Activated T-cell treated with anti-CD3 and anti-CD28 coated beads, Interleukin-2, amount 50 U/mL, for 72 hours (primary cell): ENCODE results near the gene AVP. TPM values are rescaled to one million over a fixed set of nuclear protein-coding genes. Genes with fewer than 3 reads are reported as not detected.

Source experiments
- ATAC-seq, 2 donors: fragments of 150-1000 bp; cut with Tn5 transposase; replicated peaks in 1 of 2; 2 replicates each; pipeline ENCODE4 v1.10.0; 2021; ENCODE audit warnings: moderate library complexity in 2 of 2, mild to moderate bottlenecking in 1 of 2
- DNase-seq, 2 donors: peaks; one replicate each; pipeline ENCODE4 v3.0.0; 2021 to 2022; ENCODE audit warnings: mixed read lengths in 1 of 2
- H3K27ac Mint-ChIP-seq: one replicate; pipeline ENCODE4 v1.8.0; 2022; ENCODE audit warnings: mild to moderate bottlenecking, moderate library complexity, mixed read lengths
- H3K27me3 Mint-ChIP-seq: one replicate; pipeline ENCODE4 v1.8.0; 2022; ENCODE audit warnings: low read depth, mixed read lengths
- H3K36me3 Mint-ChIP-seq, 2 donors: one replicate each; pipeline ENCODE4 v1.8.0; 2022; ENCODE audit warnings: mixed read lengths in 2 of 2, mild to moderate bottlenecking in 1 of 2; ENCODE audit not compliant: insufficient read depth in 2 of 2
- H3K4me1 Mint-ChIP-seq: one replicate; pipeline ENCODE4 v1.8.0; 2022; ENCODE audit warnings: low read depth, mixed read lengths
- H3K4me3 Mint-ChIP-seq, 2 donors: one replicate each; pipeline ENCODE4 v1.8.0; 2022; ENCODE audit warnings: mild to moderate bottlenecking in 2 of 2, mixed read lengths in 2 of 2, moderate library complexity in 2 of 2
- H3K9me3 Mint-ChIP-seq, 2 donors: one replicate each; pipeline ENCODE4 v1.8.0; 2022; ENCODE audit warnings: mixed read lengths in 2 of 2
- total RNA-seq, 2 donors: library from RNA; stranded (reverse); gene quantifications; one replicate each; pipeline ENCODE4 v1.2.3, GENCODE V29; 2022

The AVP gene
- total RNA-seq, 2 donors from 2014 or later: not detected

DNA sequence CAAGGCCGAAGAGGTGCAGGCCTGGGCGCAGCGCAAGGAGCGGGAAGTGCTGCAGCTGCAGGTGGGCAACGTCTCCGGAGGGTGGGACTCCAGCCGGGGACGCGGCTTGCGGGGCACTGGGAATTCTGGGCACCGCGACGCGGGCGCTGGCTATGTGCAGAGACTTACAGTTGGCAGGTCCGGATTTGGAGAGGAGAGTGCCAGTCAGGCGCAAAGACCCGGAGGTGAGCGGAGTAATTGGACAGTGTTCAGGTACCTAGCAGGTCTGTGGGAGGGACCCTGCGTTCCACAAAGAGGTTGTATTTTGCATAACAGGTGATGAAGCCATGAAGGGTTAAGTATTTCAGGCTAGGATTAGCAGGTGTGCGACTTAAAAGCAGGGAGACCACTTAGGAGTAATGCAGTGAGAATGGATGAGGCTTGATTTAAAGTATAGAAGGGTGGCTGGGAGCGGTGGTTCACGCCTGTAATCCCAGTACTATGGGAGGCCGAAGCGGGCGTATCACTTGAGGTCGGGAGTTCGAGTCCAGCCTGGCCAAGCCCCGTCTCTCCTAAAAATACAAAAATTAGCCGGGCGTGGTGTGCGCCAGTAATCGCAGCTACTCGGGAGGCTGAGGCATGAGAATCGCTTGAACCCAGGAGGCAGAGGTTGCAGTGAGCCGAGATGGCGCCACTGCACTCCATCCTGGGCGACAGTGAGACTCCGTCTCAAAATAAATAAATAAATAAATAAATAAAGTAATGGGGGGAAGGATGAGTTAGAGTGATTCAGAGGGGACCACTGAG lies 37.7 kb downstream of the AVP start:
- peaks cover 19 to 29% of the 10 kb centered on the region in 2 donors for H3K36me3 Mint-ChIP-seq
- peak overlapping the region; percentile 91 to 95 for H3K4me3 Mint-ChIP-seq
- H3K27me3 Mint-ChIP-seq: no peaks in the 10 kb centered on the region
- H3K27ac Mint-ChIP-seq: peak overlapping the region; percentile 83
- peak; percentile 22 to 24 for DNase-seq
- peaks cover 68% of the 10 kb centered on the region for H3K4me1 Mint-ChIP-seq
- ATAC-seq: no peak
- no peaks in the 10 kb centered on the region for H3K9me3 Mint-ChIP-seq

DNA sequence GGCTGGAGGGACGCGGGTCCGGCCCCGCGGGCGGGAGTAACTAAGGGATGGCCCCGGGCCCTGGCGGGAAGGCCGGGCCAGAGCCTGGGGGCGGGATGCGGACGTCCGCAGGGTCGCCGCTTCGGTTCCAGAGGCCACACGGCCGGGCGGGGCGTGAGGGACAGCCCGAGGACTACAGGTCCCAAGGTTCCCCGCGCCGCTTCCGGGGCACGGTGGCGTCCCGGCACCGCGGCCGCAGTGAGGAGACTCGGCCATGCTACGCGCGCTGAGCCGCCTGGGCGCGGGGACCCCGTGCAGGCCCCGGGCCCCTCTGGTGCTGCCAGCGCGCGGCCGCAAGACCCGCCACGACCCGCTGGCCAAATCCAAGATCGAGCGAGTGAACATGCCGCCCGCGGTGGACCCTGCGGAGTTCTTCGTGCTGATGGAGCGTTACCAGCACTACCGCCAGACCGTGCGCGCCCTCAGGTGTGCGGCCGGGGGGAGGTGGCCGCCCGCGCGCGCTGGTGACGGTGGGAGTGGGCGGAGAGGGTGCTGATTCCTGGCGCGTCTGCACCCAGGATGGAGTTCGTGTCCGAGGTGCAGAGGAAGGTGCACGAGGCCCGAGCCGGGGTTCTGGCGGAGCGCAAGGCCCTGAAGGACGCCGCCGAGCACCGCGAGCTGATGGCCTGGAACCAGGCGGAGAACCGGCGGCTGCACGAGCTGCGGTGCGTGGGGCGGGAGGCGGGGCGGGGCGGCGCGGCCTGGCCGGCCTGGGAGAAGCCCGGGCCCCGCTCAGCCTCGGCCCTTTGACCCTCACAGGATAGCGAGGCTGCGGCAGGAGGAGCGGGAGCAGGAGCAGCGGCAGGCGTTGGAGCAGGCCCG lies 38.5 kb downstream of the AVP start, which contains the start of gene MRPS26:
Gene MRPS26, plus strand, starts transcription at position 237 of the 861 bp plus-strand sequence. Its CDS starts 17 bp downstream, at position 254.
- peaks cover 60% of the 10 kb centered on the region for H3K4me1 Mint-ChIP-seq
- no peaks in the 10 kb centered on the region for H3K9me3 Mint-ChIP-seq
- H3K27ac Mint-ChIP-seq: peak within 1 kb of the TSS; percentile 83
- no peaks in the 10 kb centered on the region for H3K27me3 Mint-ChIP-seq
- DNase-seq (peak; percentile 87 to 91), ATAC-seq (peak; percentile 87 to 91)
- H3K36me3 Mint-ChIP-seq: peaks cover 19 to 31% of the 10 kb centered on the region in 2 donors
- peak within 1 kb of the TSS; percentile 91 to 95 for H3K4me3 Mint-ChIP-seq

DNA sequence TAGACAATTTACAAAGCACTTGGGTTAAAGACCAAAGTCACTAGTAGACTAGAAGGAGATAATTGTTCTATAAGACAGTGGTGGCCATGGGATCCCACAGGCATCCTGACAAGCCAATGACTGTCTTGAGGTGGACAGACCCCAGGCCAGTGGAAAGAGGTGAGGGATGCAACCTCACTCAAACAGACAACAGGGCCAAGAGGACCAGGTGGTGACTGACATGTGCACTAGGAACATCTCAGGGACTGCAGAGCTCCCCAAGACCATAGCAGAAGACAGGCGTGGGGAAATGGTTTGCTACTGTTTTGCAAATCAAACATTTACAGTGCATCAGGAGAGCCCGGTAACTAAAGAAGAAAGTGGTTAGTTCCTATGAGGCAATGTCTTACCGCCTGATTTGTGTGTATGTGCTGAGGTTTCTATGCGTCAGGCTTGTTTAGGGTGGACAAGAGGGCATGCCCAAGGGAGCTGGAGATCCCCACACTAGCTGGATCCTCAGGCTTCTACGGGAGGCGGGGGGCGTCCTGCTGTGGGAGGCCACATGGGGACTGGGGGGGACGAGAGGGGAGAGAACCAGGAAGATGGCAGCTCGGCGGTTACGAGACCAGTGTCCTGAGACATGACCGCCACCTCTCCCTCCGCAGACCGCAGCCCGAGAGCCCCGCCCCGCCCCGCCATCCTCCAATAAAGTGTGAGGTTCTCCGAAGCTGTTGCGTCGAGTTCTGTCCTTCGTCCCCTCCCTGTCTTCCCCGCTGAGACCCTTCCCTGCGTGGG lies 39.3 kb downstream of the AVP start:
- Mint-ChIP-seq H3K27me3 (no peaks in the 10 kb centered on the region), H3K9me3 (no peaks in the 10 kb centered on the region), H3K36me3 (peaks cover 19 to 30% of the 10 kb centered on the region in 2 donors), H3K4me1 (peaks cover 56% of the 10 kb centered on the region), H3K27ac (peak overlapping the region; percentile 80), H3K4me3 (peak overlapping the region; percentile 91 to 95)
- ATAC-seq (peak; percentile 60 to 62), DNase-seq (peak; percentile 73 to 85)

DNA sequence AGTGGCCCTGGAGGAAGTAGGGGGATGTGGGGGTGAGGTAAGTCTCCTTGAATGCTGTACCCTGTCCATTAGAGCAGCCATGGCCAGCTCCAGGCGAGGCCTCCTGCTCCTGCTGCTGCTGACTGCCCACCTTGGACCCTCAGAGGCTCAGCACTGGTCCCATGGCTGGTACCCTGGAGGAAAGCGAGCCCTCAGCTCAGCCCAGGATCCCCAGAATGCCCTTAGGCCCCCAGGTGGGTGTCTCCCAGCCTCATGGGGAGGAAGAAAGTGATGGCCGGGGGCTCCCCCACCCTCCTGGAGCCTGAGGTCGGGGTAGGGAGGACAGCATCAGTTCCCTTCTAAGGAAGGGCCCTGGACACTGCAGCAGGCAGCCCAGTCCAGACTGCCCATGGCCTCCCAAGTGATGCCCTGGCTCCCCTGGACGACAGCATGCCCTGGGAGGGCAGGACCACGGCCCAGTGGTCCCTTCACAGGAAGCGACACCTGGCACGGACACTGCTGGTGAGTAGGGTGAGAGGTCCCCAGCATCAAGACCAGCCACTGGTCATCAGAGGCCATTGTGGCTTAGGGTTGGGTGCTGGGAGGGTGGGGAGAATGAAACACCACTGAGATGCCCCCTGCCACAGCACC lies 40.1 kb downstream of the AVP start:
- no peaks in the 10 kb centered on the region for H3K27me3 Mint-ChIP-seq
- H3K4me1 Mint-ChIP-seq: peaks cover 50% of the 10 kb centered on the region
- peak overlapping the region; percentile 91 to 95 for H3K4me3 Mint-ChIP-seq
- DNase-seq: no peak
- H3K36me3 Mint-ChIP-seq: peaks cover 17 to 25% of the 10 kb centered on the region in 2 donors
- no peak for ATAC-seq
- peak overlapping the region; percentile 29 for H3K27ac Mint-ChIP-seq
- H3K9me3 Mint-ChIP-seq: no peaks in the 10 kb centered on the region

DNA sequence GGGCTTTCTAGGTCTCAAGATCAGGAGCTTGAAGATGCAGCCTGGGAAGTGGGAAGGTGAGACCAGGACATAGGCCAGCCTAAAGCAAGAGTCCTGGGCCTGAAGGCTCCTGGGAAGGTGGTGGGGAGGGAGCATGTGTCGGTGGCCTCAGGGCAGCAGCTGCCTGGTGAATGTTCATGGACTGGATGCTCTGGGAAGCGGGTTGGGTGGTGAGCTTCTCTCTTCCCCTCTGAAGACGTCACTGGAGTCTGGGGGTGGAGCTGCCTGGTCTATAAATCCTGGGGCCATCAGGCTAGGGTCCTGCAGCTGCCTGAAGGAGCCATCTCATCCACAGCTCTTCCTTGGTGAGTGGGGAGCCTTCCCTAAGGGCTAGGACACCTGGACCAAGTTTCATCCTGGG lies 41.2 kb downstream of the AVP start, which contains the start of gene GNRH2:
Gene GNRH2, plus strand, starts transcription at position 301 of the 400 bp plus-strand sequence. CDS start 793 bp downstream, outside the sequence.
- ATAC-seq (no peak), DNase-seq (no peak)
- Mint-ChIP-seq H3K27me3 (no peaks in the 10 kb centered on the region), H3K36me3 (peaks cover 12 to 19% of the 10 kb centered on the region in 2 donors), H3K4me1 (peaks cover 40% of the 10 kb centered on the region), H3K27ac (peak within 1 kb of the TSS; percentile 29), H3K4me3 (peak within 1 kb of the TSS; percentile 34 to 49), H3K9me3 (no peaks in the 10 kb centered on the region)

DNA sequence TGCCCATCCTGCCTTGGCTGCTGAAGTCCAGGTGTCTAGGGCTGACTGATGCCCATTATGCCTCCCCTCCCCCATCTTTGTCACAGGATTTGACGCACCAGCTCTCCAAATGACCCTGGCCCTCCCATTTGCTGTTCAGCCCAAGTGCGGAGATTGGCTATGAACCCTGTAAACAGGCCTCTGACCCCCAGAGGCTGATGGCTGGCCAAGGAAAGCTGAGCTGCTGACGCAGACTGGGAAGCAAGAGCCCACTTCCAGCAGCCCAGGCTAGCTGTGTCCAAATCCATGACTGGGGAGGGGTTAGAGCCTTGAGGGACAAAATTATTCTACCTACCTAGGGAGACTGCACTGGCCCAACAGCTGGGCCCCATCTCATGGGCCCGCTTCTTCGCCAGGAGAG lies 41.9 kb downstream of the AVP start:
- no peak for ATAC-seq
- Mint-ChIP-seq H3K27me3 (no peaks in the 10 kb centered on the region), H3K9me3 (no peaks in the 10 kb centered on the region), H3K4me3 (no peak overlapping the region), H3K36me3 (peaks cover 12 to 17% of the 10 kb centered on the region in 2 donors), H3K4me1 (peaks cover 33% of the 10 kb centered on the region), H3K27ac (no peak overlapping the region)
- no peak for DNase-seq

DNA sequence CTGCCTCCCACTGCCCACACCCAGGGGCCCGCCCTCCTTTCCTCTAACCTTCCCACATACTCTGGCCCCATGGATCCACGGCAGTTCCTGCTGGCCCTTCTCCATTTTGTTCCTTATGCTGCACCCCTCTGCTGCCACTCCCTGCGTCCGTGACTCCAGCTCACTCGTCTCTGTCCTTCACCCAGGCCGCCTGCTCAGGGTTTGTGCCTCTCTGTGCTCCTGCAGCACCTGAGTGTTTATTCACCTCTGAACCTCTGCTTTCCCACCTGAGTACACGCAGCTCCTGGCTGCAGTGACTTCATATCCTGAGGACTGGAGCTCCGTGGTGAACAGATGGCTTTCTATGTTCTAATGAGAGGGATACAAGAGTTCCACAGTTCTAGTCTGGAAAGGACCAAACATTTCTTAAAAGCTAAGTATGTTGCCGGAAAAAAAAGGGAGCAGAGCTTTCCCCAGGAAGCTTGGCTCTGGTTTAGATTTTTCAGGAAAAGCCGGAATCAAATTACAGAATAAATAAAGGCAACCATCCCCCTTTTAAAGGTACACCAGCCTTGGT lies 42.6 kb downstream of the AVP start:
- Mint-ChIP-seq H3K9me3 (no peaks in the 10 kb centered on the region), H3K4me3 (no peak overlapping the region), H3K27ac (peak overlapping the region; percentile 49), H3K4me1 (peaks cover 26% of the 10 kb centered on the region), H3K36me3 (peaks cover 10 to 12% of the 10 kb centered on the region in 2 donors), H3K27me3 (no peaks in the 10 kb centered on the region)
- DNase-seq (no peak), ATAC-seq (no peak)

DNA sequence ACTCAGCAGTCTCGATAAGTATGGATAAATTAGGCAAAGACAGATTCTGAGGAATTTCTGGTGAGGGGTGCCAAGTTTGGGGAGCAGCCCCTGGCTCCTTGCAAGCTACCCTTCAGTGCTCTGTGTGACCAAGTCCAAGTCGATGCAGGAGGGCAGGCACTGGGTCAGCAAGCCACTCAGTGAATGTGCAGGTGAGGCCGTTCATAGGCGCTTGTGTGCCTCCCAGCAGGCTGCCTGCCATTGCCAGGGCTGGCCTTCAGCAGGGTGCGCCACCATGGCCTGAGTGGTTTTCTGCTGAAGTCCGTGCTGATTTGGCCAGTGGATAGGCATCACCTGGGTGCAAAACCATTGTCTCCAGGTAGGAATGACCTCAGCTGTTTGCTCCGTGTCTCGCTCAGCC lies 44.4 kb downstream of the AVP start:
- no peak for DNase-seq

DNA sequence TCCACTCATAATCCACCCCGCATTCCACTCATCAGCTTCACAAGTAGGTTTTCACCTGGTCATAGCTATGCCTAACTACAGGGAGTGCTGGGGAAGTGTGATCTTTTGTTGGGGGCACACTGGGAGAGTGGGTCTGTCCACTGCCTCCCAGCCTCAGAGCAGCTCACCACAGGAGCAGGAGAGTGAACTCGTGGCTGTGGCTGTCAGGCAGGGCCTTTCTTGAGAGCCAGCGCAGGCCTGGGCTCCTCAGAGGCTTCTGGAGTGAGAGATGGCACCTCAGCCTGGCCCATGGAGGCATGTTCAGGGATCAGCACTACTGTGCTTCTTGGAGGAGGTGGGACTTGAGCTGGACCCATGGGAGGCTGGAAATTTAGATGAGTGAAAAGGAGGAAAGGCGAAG lies 45.1 kb downstream of the AVP start:
- Mint-ChIP-seq H3K9me3 (no peaks in the 10 kb centered on the region), H3K4me1 (peaks cover 13% of the 10 kb centered on the region), H3K27me3 (no peaks in the 10 kb centered on the region), H3K36me3 (peaks cover 9 to 12% of the 10 kb centered on the region in 2 donors), H3K27ac (peak overlapping the region; percentile 89), H3K4me3 (no peak overlapping the region)
- DNase-seq: no peak
- ATAC-seq: no peak

More for the DNA sequence above, 44.4 kb downstream of the AVP start:
- H3K4me1 Mint-ChIP-seq: peaks cover 20% of the 10 kb centered on the region
- H3K36me3 Mint-ChIP-seq: peaks cover 5 to 12% of the 10 kb centered on the region in 2 donors
- peak overlapping the region; percentile 89 for H3K27ac Mint-ChIP-seq
- H3K9me3 Mint-ChIP-seq: no peaks in the 10 kb centered on the region
- H3K4me3 Mint-ChIP-seq: no peak overlapping the region
- no peak for ATAC-seq
- H3K27me3 Mint-ChIP-seq: no peaks in the 10 kb centered on the region

DNA sequence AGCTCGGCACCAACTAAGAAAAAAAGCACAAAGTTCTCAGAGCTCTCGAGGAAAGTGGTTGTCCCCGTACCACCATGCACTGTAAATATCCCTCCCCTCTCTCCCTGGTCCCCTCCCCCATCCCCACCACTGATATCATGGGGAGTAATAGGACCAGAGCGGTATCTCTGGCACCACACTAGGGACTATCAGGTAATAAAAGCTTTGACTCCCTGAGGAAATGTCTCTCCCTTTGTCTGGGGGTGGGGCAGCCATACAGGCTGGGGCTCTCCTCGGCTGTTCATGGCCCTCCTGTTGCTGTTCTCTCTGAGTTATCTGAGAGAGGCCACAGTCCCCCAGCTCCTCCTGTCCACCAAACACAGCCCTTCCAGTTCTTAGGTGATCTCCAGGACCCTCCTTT lies 46.1 kb downstream of the AVP start:
- Mint-ChIP-seq H3K36me3 (peaks cover 9 to 13% of the 10 kb centered on the region in 2 donors), H3K9me3 (no peaks in the 10 kb centered on the region), H3K27me3 (no peaks in the 10 kb centered on the region), H3K27ac (peak overlapping the region; percentile 89), H3K4me1 (peaks cover 6% of the 10 kb centered on the region), H3K4me3 (no peak overlapping the region)
- ATAC-seq: no peak
- DNase-seq: no peak

DNA sequence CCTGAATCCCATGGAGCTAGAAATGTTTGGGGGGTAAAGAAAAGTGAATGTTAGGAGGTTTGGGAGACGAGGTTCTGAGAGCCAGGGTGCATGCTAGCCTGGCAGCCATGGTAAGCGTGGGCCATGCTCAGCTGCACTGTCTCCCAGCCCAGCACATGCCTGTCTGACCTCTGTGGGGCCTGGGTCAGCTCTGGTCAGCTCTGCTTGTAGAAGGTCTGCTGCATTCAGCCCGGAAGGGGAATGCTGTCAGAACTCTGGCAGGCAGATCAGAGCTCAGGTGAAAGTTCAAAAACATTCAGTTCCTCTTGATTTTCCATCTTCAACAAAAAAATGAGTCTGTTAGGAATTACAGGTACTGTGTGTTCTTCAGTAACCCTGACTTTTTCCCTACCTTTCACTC lies 46.9 kb downstream of the AVP start:
- Mint-ChIP-seq H3K27me3 (no peaks in the 10 kb centered on the region), H3K27ac (no peak overlapping the region), H3K4me3 (no peak overlapping the region)

DNA sequence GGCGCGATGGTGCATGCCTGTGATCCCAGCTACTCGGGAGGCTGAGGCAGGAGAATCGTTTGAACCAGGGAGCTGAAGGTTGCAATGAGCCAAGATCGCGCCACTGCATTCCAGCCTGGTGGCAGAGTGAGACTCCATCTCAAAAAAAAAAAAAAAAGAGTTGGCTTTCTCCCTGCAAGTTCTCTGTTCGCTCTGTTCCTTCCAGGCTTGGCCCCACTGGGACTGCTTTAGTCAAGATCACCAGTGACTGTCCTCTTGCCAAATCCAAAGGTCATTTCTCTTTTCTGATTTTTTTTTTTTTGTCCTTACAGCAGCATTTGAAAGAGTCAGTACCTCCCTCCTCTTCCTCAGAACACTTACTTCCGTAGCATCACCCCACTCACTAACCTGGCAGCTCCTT lies 51.9 kb downstream of the AVP start:
- peaks cover 6% of the 10 kb centered on the region for H3K4me1 Mint-ChIP-seq
- H3K27ac Mint-ChIP-seq: no peak overlapping the region
- H3K27me3 Mint-ChIP-seq: no peaks in the 10 kb centered on the region
- ATAC-seq: no peak
- no peak overlapping the region for H3K4me3 Mint-ChIP-seq
- H3K9me3 Mint-ChIP-seq: no peaks in the 10 kb centered on the region
- H3K36me3 Mint-ChIP-seq: peaks cover 15 to 18% of the 10 kb centered on the region in 2 donors
- DNase-seq: no peak

More for the DNA sequence above, 46.9 kb downstream of the AVP start:
- no peak for ATAC-seq
- H3K4me1 Mint-ChIP-seq: peaks cover 6% of the 10 kb centered on the region
- DNase-seq: no peak
- peaks cover 9 to 13% of the 10 kb centered on the region in 2 donors for H3K36me3 Mint-ChIP-seq
- H3K9me3 Mint-ChIP-seq: no peaks in the 10 kb centered on the region
